K562 (cell line): ENCODE measurements around the gene RANBP3. TPM values are rescaled to one million over a fixed set of nuclear protein-coding genes. Genes with fewer than 3 reads are reported as not detected.

Source experiments
- NR2C2 ChIP-seq, 2 experiments: fragments of 200-800 bp in 1 of 2; sonication (Bioruptor generic) in 1 of 2; sonication (generic) in 1 of 2; formaldehyde crosslinking in 1 of 2; IDR thresholded peaks; 2 replicates each; pipeline versions ENCODE4 v1.6.1 to v1.8.0; 2016 to 2022; ENCODE audit warnings: mild to moderate bottlenecking in 1 of 2, missing compliant biosample characterization in 1 of 2, missing genetic modification characterization in 1 of 2, missing genetic modification reagents in 1 of 2
- RNF2 ChIP-seq: sonication (generic); IDR thresholded peaks from 2 replicates; pipeline ENCODE4 v1.6.1; 2016
- SMARCB1 ChIP-seq: IDR thresholded peaks from 2 replicates; pipeline ENCODE4 v1.6.1; 2011; ENCODE audit warnings: improper control_type of control experiment, low read depth; ENCODE audit not compliant: insufficient read length
- polyA plus RNA-seq, 8 experiments: library from polyadenylated mRNA; depleted of rRNA in 4 of 8; stranded (reverse) in 5 of 8; unstranded in 3 of 8; fragments of >200 nt; fragmentation: Nextera tagmentation in 2 of 8; fragmentation: Illumina TruSeq in 1 of 8; extraction: Ambion mirVana in 2 of 8; extraction: Trizol in 1 of 8; gene quantifications; 2 replicates each; pipeline versions ENCODE4 v1.2.1 to v1.2.3, GENCODE V29; 2011 to 2014; ENCODE audit warnings: inconsistent platforms in 1 of 8, missing spikeins in 1 of 8
- total RNA-seq, 7 experiments: library from RNA; depleted of rRNA in 6 of 7; stranded (reverse); fragments of >200 nt in 6 of 7; fragmentation: Illumina TruSeq in 2 of 7; extraction: Trizol in 2 of 7; gene quantifications; 2 replicates each; pipeline versions ENCODE4 v1.2.1 to v1.2.3, GENCODE V29; 2011 to 2021; ENCODE audit warnings: low replicate concordance in 1 of 7
- TF ChIP-seq, protein P1 (sequence below), 2 experiments: fragments of 450-650 bp in 1 of 2; sonication (generic) in 1 of 2; formaldehyde crosslinking in 1 of 2; IDR thresholded peaks; 2 replicates each; pipeline versions ENCODE4 v1.7.1 to v1.9.0; 2016 to 2022; ENCODE audit warnings: inconsistent platforms in 1 of 2, mild to moderate bottlenecking in 1 of 2, missing genetic modification reagents in 1 of 2

RANBP3 gene
- total and polyA plus RNA-seq, 9 of the 15 experiments (the other 6 are each of a cell fraction or from before 2014, with no cell fraction given), result 0.90 to 95.1 (median 63.2) TPM

DNA sequence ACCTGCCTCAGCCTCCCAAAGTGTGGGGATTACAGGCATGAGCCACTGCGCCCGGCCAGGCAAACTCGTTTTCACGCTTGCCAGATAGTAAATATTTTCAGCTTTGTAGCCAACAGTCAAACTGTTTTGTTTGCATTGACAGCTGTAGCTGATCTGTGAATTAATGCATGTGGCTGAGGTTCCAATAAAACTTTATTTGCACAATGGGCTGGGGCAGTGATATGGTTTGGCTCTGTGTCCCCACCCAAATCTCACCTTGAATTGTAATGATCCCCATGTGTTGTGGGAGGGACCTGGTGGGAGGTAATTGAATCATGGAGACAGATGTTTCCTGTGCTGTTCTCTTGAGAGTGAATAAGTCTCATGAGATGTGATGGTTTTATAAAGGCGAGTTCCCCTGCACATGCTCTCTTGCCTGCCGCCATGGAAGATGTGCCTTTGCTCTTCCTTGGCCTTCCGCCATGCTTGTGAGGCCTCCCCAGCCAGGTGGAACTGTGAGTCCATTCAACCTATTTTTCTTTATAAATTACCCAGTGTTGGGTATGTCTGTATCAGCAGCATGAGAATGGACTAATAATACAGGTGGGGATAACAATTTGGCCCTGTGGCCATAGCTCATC lies 22.4 kb upstream of the RANBP3 start (continued):
- TF ChIP-seq, protein P1, sequence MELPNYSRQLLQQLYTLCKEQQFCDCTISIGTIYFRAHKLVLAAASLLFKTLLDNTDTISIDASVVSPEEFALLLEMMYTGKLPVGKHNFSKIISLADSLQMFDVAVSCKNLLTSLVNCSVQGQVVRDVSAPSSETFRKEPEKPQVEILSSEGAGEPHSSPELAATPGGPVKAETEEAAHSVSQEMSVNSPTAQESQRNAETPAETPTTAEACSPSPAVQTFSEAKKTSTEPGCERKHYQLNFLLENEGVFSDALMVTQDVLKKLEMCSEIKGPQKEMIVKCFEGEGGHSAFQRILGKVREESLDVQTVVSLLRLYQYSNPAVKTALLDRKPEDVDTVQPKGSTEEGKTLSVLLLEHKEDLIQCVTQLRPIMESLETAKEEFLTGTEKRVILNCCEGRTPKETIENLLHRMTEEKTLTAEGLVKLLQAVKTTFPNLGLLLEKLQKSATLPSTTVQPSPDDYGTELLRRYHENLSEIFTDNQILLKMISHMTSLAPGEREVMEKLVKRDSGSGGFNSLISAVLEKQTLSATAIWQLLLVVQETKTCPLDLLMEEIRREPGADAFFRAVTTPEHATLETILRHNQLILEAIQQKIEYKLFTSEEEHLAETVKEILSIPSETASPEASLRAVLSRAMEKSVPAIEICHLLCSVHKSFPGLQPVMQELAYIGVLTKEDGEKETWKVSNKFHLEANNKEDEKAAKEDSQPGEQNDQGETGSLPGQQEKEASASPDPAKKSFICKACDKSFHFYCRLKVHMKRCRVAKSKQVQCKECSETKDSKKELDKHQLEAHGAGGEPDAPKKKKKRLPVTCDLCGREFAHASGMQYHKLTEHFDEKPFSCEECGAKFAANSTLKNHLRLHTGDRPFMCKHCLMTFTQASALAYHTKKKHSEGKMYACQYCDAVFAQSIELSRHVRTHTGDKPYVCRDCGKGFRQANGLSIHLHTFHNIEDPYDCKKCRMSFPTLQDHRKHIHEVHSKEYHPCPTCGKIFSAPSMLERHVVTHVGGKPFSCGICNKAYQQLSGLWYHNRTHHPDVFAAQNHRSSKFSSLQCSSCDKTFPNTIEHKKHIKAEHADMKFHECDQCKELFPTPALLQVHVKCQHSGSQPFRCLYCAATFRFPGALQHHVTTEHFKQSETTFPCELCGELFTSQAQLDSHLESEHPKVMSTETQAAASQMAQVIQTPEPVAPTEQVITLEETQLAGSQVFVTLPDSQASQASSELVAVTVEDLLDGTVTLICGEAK (IDR thresholded peaks at IDR 0.05), result peak; percentile 83
- TF ChIP-seq, protein P1 (CRISPR knock-in tag; IDR thresholded peaks at IDR 0.05), result peak; percentile 78
- TF ChIP-seq SMARCB1 (no peak), NR2C2 (CRISPR knock-in tag; IDR thresholded peaks at IDR 0.05) (no peak), NR2C2 (tag; IDR thresholded peaks at IDR 0.05) (no peak), RNF2 (no peak)
